ENCODE results near the gene ITGAX. TPM values are rescaled to one million over a fixed set of nuclear protein-coding genes. Genes with fewer than 3 reads are reported as not detected.

The ITGAX gene
- total RNA-seq, 1 experiment from 2014 or later = not detected

- Mint-ChIP-seq H3K36me3 (ENCODE audit: insufficient read depth, unreplicated experiment) (peaks cover 5% of the 10 kb centered on the region), H3K27ac (ENCODE audit: unreplicated experiment) (no peak overlapping the region), H3K9me3 (ENCODE audit: unreplicated experiment) (no peaks in the 10 kb centered on the region), H3K27me3 (ENCODE audit: insufficient read depth, unreplicated experiment) (peaks cover 6% of the 10 kb centered on the region), H3K4me3 (ENCODE audit: unreplicated experiment) (no peak overlapping the region), H3K4me1 (ENCODE audit: low read depth, unreplicated experiment) (no peaks in the 10 kb centered on the region)
- Histone ChIP-seq H3K4me1 (no peaks in the 10 kb centered on the region), H3K9me3 (no peaks in the 10 kb centered on the region), H3K4me3 (ENCODE audit: low read depth, low read length) (no peak overlapping the region), H3K27me3 (replicated peaks; ENCODE audit: control insufficient read depth, insufficient read depth, low read length) (no peaks in the 10 kb centered on the region), H3K36me3 (ENCODE audit: control insufficient read depth, insufficient read depth, low read length) (no peaks in the 10 kb centered on the region)
- BruUV-seq (replicated peaks) = no TSS peak
- no peak for TF ChIP-seq CTCF (IDR thresholded peaks at IDR 0.05; ENCODE audit: insufficient read depth in 1 of 2, low read depth in 1 of 2, low read length in 1 of 2, severe bottlenecking in 1 of 2, unreplicated experiment in 1 of 2)
- CTCF ChIA-PET = interaction anchor here (0.6 kb wide), 1 partner anchor 31 kb away, joined by 3 read pairs; no protein-coding TSS in a partner anchor
- DNase-seq = no peak
- POLR2A ChIA-PET = no interaction called here
- intact Hi-C loops (cut with micrococcal nuclease; ENCODE audit: unreplicated experiment) = no loop called here
These were observed 1.8 kb downstream of the ITGAX start for GRCh38 chr16:31356566-31357323.

- H3K9me3 Mint-ChIP-seq (ENCODE audit: unreplicated experiment) = no peaks in the 10 kb centered on the region
- no peak overlapping the region for H3K27ac Mint-ChIP-seq (ENCODE audit: unreplicated experiment)
- no peaks in the 10 kb centered on the region for H3K4me1 Mint-ChIP-seq (ENCODE audit: low read depth, unreplicated experiment)
- intact Hi-C loops (cut with micrococcal nuclease; ENCODE audit: unreplicated experiment) = no loop called here
- peaks cover 5% of the 10 kb centered on the region for H3K36me3 Mint-ChIP-seq (ENCODE audit: insufficient read depth, unreplicated experiment)
- Histone ChIP-seq H3K27me3 (replicated peaks; ENCODE audit: control insufficient read depth, insufficient read depth, low read length) (no peaks in the 10 kb centered on the region), H3K4me1 (no peaks in the 10 kb centered on the region), H3K4me3 (ENCODE audit: low read depth, low read length) (no peak overlapping the region), H3K9me3 (no peaks in the 10 kb centered on the region), H3K36me3 (ENCODE audit: control insufficient read depth, insufficient read depth, low read length) (no peaks in the 10 kb centered on the region)
- H3K4me3 Mint-ChIP-seq (ENCODE audit: unreplicated experiment) = no peak overlapping the region
- ChIA-PET CTCF (no interaction called here), POLR2A (no interaction called here)
- DNase-seq = no peak
- no TSS peak for BruUV-seq (replicated peaks)
- H3K27me3 Mint-ChIP-seq (ENCODE audit: insufficient read depth, unreplicated experiment) = peaks cover 4% of the 10 kb centered on the region
- no peak for TF ChIP-seq CTCF (IDR thresholded peaks at IDR 0.05; ENCODE audit: insufficient read depth in 1 of 2, low read depth in 1 of 2, low read length in 1 of 2, severe bottlenecking in 1 of 2, unreplicated experiment in 1 of 2)
These were observed 2.5 kb downstream of the ITGAX start for GRCh38 chr16:31357324-31358109.

GRCh38 chr16:31360251-31360650 lies 5.3 kb downstream of the ITGAX start:
- H3K27ac Mint-ChIP-seq (ENCODE audit: unreplicated experiment) = no peak overlapping the region
- TF ChIP-seq CTCF (IDR thresholded peaks at IDR 0.05; ENCODE audit: insufficient read depth in 1 of 2, low read depth in 1 of 2, low read length in 1 of 2, severe bottlenecking in 1 of 2, unreplicated experiment in 1 of 2) = no peak
- H3K9me3 ChIP-seq = no peaks in the 10 kb centered on the region
- H3K36me3 Mint-ChIP-seq (ENCODE audit: insufficient read depth, unreplicated experiment) = peaks cover 5% of the 10 kb centered on the region
- CTCF ChIA-PET = no interaction called here
- BruUV-seq (replicated peaks) = no TSS peak
- no peak overlapping the region for H3K4me3 ChIP-seq (ENCODE audit: low read depth, low read length)
- no peaks in the 10 kb centered on the region for H3K36me3 ChIP-seq (ENCODE audit: control insufficient read depth, insufficient read depth, low read length)
- H3K9me3 Mint-ChIP-seq (ENCODE audit: unreplicated experiment) = no peaks in the 10 kb centered on the region
- H3K4me1 Mint-ChIP-seq (ENCODE audit: low read depth, unreplicated experiment) = no peaks in the 10 kb centered on the region
- peaks cover 3% of the 10 kb centered on the region for H3K27me3 Mint-ChIP-seq (ENCODE audit: insufficient read depth, unreplicated experiment)
- H3K4me1 ChIP-seq = no peaks in the 10 kb centered on the region
- intact Hi-C loops (cut with micrococcal nuclease; ENCODE audit: unreplicated experiment) = no loop called here
- H3K4me3 Mint-ChIP-seq (ENCODE audit: unreplicated experiment) = no peak overlapping the region
- H3K27me3 ChIP-seq (replicated peaks; ENCODE audit: control insufficient read depth, insufficient read depth, low read length) = no peaks in the 10 kb centered on the region
- POLR2A ChIA-PET = no interaction called here
- DNase-seq = no peak
